A549 (cell line): ENCODE results near the gene WSCD2. TPM values are rescaled to one million over a fixed set of nuclear protein-coding genes. Genes with fewer than 3 reads are reported as not detected.

Experiments
- ATAC-seq, 2 experiments: fragments of 200-7000 bp in 1 of 2; fragments of >200 bp in 1 of 2; cut with Nextera tagmentation in 1 of 2; cut with Tn5 transposase in 1 of 2; 3 replicates each; pipeline versions ENCODE4 v1.8.0 to v1.9.1; 2018 to 2020; ENCODE audit warnings: mild to moderate bottlenecking in 1 of 2, moderate library complexity in 1 of 2
- CTCF ChIA-PET: fragments of 300-600 bp; sonication (Branson Sonifier 250); formaldehyde crosslinking; extraction: SDS; loops from one replicate; lab custom pipeline; 2021; ENCODE audit warnings: antibody characterized with exemption, inconsistent platforms; lab: Yijun Ruan, JAX
- POLR2A ChIA-PET: fragments of 350-600 bp; formaldehyde crosslinking; extraction: SDS; loops from one replicate; lab custom pipeline; 2021; ENCODE audit warnings: antibody characterized with exemption, inconsistent platforms; lab: Yijun Ruan, JAX
- DNase-seq, 2 experiments: peaks; one replicate each; pipeline versions ENCODE4 v3.0.0 to v3.0.0-alpha.2; 2011 to 2016; ENCODE audit warnings: low read depth in 1 of 2, low spot score in 1 of 2
- FAIRE-seq: peaks from 2 replicates; lab custom pipeline; 2011; peaks lifted over from hg19 to GRCh38; lab: Jason Lieb, UNC
- H3K27ac ChIP-seq, 2 experiments: fragments of >200 bp; sonication (Bioruptor Twin); formaldehyde crosslinking; 3 replicates each; pipeline ENCODE4 v1.5.1; 2016 to 2017
- H3K4me1 ChIP-seq: fragments of >200 bp; sonication (Bioruptor Twin); formaldehyde crosslinking; 3 replicates; pipeline ENCODE4 v1.6.1; 2016
- H3K4me2 ChIP-seq: fragments of >200 bp; sonication (Bioruptor Twin); formaldehyde crosslinking; 3 replicates; pipeline ENCODE4 v1.6.1; 2016
- H3K4me3 ChIP-seq: fragments of >200 bp; sonication (Bioruptor Twin); formaldehyde crosslinking; 3 replicates; pipeline ENCODE4 v1.5.1; 2016
- H3K9me3 ChIP-seq: fragments of >200 bp; sonication (Bioruptor Twin); formaldehyde crosslinking; 3 replicates; pipeline ENCODE4 v1.6.1; 2016
- BHLHE40 ChIP-seq: IDR thresholded peaks from 2 replicates; pipeline ENCODE4 v1.6.1; 2012; ENCODE audit warnings: low read depth, low read length, inconsistent platforms
- CBX8 ChIP-seq: fragments of 200-600 bp; sonication (generic); IDR thresholded peaks from 2 replicates; pipeline ENCODE4 v1.6.1; 2016
- CEBPB ChIP-seq, 2 experiments: fragments of >200 bp in 1 of 2; sonication (Bioruptor Twin) in 1 of 2; formaldehyde crosslinking in 1 of 2; IDR thresholded peaks; 2 replicates each; pipeline ENCODE4 v1.6.1; 2012 to 2016
- CHD2 ChIP-seq: fragments of 150-350 bp; IDR thresholded peaks from 2 replicates; pipeline ENCODE4 v1.6.1; 2014; ENCODE audit warnings: low read length; ENCODE audit not compliant: partially characterized antibody
- EHF ChIP-seq: fragments of 250-450 bp; sonication (Bioruptor Pico); IDR thresholded peaks from 2 replicates; pipeline ENCODE4 v1.5.0; 2020; ENCODE audit warnings: mild to moderate bottlenecking
- ESRRA ChIP-seq: fragments of 150-350 bp; IDR thresholded peaks from 2 replicates; pipeline ENCODE4 v1.6.1; 2014; ENCODE audit warnings: mild to moderate bottlenecking, low read length, borderline replicate concordance
- FOSB ChIP-seq: fragments of 250-450 bp; sonication (Bioruptor Pico); IDR thresholded peaks from 2 replicates; pipeline ENCODE4 v1.5.0; 2020; ENCODE audit warnings: mild to moderate bottlenecking, moderate library complexity
- FOXS1 ChIP-seq: fragments of 250-450 bp; sonication (Bioruptor Pico); IDR thresholded peaks from 2 replicates; pipeline ENCODE4 v1.5.0; 2020; ENCODE audit warnings: mild to moderate bottlenecking, moderate library complexity
- HOXA7 ChIP-seq: fragments of 250-450 bp; sonication (Bioruptor Pico); IDR thresholded peaks from 2 replicates; pipeline ENCODE4 v1.5.0; 2020; ENCODE audit warnings: mild to moderate bottlenecking, moderate library complexity
- HOXB13 ChIP-seq: fragments of 250-450 bp; sonication (Bioruptor Pico); IDR thresholded peaks from 2 replicates; pipeline ENCODE4 v1.5.0; 2020; ENCODE audit warnings: low read depth, mild to moderate bottlenecking, moderate library complexity
- KDM1A ChIP-seq: fragments of 200-600 bp; sonication (generic); IDR thresholded peaks from 2 replicates; pipeline ENCODE4 v1.6.1; 2016; ENCODE audit warnings: low read depth, mild to moderate bottlenecking
- MAX ChIP-seq: IDR thresholded peaks from 2 replicates; pipeline ENCODE4 v1.6.1; 2012
- NPAS2 ChIP-seq: fragments of 250-450 bp; sonication (Bioruptor Pico); IDR thresholded peaks from 2 replicates; pipeline ENCODE4 v1.8.0; 2022; ENCODE audit warnings: mild to moderate bottlenecking, moderate library complexity, borderline replicate concordance
- NR3C1 ChIP-seq: fragments of >200 bp; sonication (Bioruptor Twin); formaldehyde crosslinking; IDR thresholded peaks from 3 replicates; pipeline ENCODE4 v1.6.1; 2017
- PHF8 ChIP-seq: fragments of 200-600 bp; sonication (generic); IDR thresholded peaks from 2 replicates; pipeline ENCODE4 v1.6.1; 2016; ENCODE audit warnings: low read depth, mild to moderate bottlenecking, antibody characterized with exemption, moderate library complexity, borderline replicate concordance
- POLR2AphosphoS2 ChIP-seq: conservative IDR thresholded peaks from 2 replicates; pipeline ENCODE4 v1.6.1; 2012; ENCODE audit warnings: low read length, improper control_type of control experiment, inconsistent platforms
- RAD21 ChIP-seq, 2 experiments: fragments of >200 bp in 1 of 2; sonication (Bioruptor Twin) in 1 of 2; formaldehyde crosslinking in 1 of 2; IDR thresholded peaks in 1 of 2; conservative IDR thresholded peaks in 1 of 2; 2 replicates in 1 of 2; 3 replicates in 1 of 2; pipeline ENCODE4 v1.6.1; 2012 to 2018; ENCODE audit warnings: inconsistent platforms in 1 of 2
- RARB ChIP-seq: fragments of 250-450 bp; sonication (Bioruptor Pico); IDR thresholded peaks from 2 replicates; pipeline ENCODE4 v1.8.0; 2021; ENCODE audit warnings: mild to moderate bottlenecking, moderate library complexity
- SREBF2 ChIP-seq: fragments of 450-650 bp; IDR thresholded peaks from 2 replicates; pipeline ENCODE4 v1.6.1; 2014; ENCODE audit warnings: mild to moderate bottlenecking, moderate library complexity
- ZC3H11A ChIP-seq: fragments of 450-650 bp; IDR thresholded peaks from 2 replicates; pipeline ENCODE4 v1.6.1; 2014; ENCODE audit warnings: antibody characterized with exemption, mild to moderate bottlenecking
- ZSCAN20 ChIP-seq: fragments of 250-450 bp; sonication (Bioruptor Pico); IDR thresholded peaks from 2 replicates; pipeline ENCODE4 v1.8.0; 2022; ENCODE audit warnings: mild to moderate bottlenecking, moderate library complexity
- WGBS: methylation state at CpG from one replicate; pipeline ENCODE4 v1.1.6; 2017; ENCODE audit errors: missing lambda C conversion rate; 5-methylcytosine and 5-hydroxymethylcytosine counted together
- polyA plus RNA-seq, 4 experiments: library from polyadenylated mRNA; depleted of rRNA in 3 of 4; stranded (reverse); fragments of >200 nt; fragmentation: RNase III in 1 of 4; extraction: RNeasy Plus Mini Kit Qiagen cat#74134 plus additional on column Dnase treatment in 1 of 4; gene quantifications; 2 replicates in 3 of 4; 3 replicates in 1 of 4; pipeline ENCODE4 v1.2.3, GENCODE V29; 2011 to 2017
- TF ChIP-seq, protein P1 (sequence below): fragments of 150-350 bp; IDR thresholded peaks from 2 replicates; pipeline ENCODE4 v1.6.1; 2014; ENCODE audit warnings: low read depth, mild to moderate bottlenecking, low read length
- TF ChIP-seq, protein P2 (sequence below): IDR thresholded peaks from 2 replicates; pipeline ENCODE4 v1.6.1; 2012
- TF ChIP-seq, protein P3 (sequence below): fragments of 200-600 bp; sonication (generic); IDR thresholded peaks from 2 replicates; pipeline ENCODE4 v1.6.1; 2016; ENCODE audit warnings: antibody characterized with exemption, mild to moderate bottlenecking, moderate library complexity

The WSCD2 gene
- polyA plus RNA-seq, 2 of the 4 experiments (the other 2 are of a cell fraction), result not detected

GRCh38 chr12:108185002-108185401 lies 55.9 kb downstream of the WSCD2 start:
- Histone ChIP-seq H3K4me1 (no peaks in the 10 kb centered on the region), H3K4me2 (no peak overlapping the region), H3K9me3 (no peaks in the 10 kb centered on the region), H3K27ac (no peak overlapping the region), H3K4me3 (no peak overlapping the region)
- WGBS, result 7% methylated on average over 1 of the region's 1 CpG
- POLR2A ChIA-PET, result no interaction called here
- FAIRE-seq (no peak), ATAC-seq (no peak), DNase-seq (no peak)
- no peak for TF ChIP-seq CEBPB (IDR thresholded peaks at IDR 0.05)
- TF ChIP-seq RARB (CRISPR knock-in tag), result no peak
- no peak for TF ChIP-seq HOXB13 (CRISPR knock-in tag)
- no peak for TF ChIP-seq HOXA7 (CRISPR knock-in tag)
- no peak for TF ChIP-seq NR3C1
- TF ChIP-seq ZSCAN20 (CRISPR knock-in tag), result no peak
- TF ChIP-seq RAD21 (conservative IDR thresholded peaks at IDR 0.05 in 1 of 2, IDR thresholded peaks at IDR 0.05 in 1 of 2), result no peak
- no peak for TF ChIP-seq ESRRA
- TF ChIP-seq, protein P1, sequence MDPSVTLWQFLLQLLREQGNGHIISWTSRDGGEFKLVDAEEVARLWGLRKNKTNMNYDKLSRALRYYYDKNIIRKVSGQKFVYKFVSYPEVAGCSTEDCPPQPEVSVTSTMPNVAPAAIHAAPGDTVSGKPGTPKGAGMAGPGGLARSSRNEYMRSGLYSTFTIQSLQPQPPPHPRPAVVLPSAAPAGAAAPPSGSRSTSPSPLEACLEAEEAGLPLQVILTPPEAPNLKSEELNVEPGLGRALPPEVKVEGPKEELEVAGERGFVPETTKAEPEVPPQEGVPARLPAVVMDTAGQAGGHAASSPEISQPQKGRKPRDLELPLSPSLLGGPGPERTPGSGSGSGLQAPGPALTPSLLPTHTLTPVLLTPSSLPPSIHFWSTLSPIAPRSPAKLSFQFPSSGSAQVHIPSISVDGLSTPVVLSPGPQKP, result no peak
- CTCF ChIA-PET, result interaction anchor here (1.2 kb wide), 3 partner anchors 9 to 329 kb away, joined by 3 to 5 read pairs (median 3); no protein-coding TSS in a partner anchor

DNA sequence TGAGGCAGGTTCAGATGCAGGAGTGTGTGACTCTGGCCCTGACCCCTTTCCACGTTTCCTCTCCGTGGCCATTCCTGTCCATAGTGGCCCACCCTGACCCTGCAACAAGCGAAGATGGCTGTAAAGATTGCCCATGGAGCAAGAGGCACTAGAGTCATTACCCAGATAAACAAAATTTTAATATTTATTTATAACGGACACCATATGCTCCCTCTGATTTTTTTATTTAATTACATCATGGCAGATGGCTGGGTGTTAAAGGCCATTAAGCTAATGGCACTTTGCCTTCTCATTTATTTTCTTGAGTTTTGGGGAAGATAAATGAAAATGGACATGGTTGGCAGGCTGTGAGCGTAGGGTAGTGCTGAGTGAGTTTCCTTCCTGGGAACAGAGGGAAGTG lies 58.7 kb downstream of the WSCD2 start:
- WGBS, result 3% methylated on average over 5 of the region's 5 CpGs
- POLR2A ChIA-PET, result no interaction called here

GRCh38 chr12:108190529-108190928 lies 61.4 kb downstream of the WSCD2 start:
- TF ChIP-seq, protein P2, sequence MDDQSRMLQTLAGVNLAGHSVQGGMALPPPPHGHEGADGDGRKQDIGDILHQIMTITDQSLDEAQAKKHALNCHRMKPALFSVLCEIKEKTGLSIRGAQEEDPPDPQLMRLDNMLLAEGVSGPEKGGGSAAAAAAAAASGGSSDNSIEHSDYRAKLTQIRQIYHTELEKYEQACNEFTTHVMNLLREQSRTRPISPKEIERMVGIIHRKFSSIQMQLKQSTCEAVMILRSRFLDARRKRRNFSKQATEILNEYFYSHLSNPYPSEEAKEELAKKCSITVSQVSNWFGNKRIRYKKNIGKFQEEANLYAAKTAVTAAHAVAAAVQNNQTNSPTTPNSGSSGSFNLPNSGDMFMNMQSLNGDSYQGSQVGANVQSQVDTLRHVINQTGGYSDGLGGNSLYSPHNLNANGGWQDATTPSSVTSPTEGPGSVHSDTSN, result no peak
- TF ChIP-seq EHF (CRISPR knock-in tag) (no peak), PHF8 (no peak), ZC3H11A (no peak), RAD21 (conservative IDR thresholded peaks at IDR 0.05 in 1 of 2, IDR thresholded peaks at IDR 0.05 in 1 of 2) (no peak), KDM1A (no peak), ZSCAN20 (CRISPR knock-in tag) (no peak), CBX8 (no peak), POLR2AphosphoS2 (no peak), FOSB (no peak), NPAS2 (CRISPR knock-in tag) (no peak), FOXS1 (CRISPR knock-in tag) (no peak), CHD2 (no peak), HOXB13 (CRISPR knock-in tag) (no peak), NR3C1 (no peak), BHLHE40 (no peak)
- TF ChIP-seq, protein P3, sequence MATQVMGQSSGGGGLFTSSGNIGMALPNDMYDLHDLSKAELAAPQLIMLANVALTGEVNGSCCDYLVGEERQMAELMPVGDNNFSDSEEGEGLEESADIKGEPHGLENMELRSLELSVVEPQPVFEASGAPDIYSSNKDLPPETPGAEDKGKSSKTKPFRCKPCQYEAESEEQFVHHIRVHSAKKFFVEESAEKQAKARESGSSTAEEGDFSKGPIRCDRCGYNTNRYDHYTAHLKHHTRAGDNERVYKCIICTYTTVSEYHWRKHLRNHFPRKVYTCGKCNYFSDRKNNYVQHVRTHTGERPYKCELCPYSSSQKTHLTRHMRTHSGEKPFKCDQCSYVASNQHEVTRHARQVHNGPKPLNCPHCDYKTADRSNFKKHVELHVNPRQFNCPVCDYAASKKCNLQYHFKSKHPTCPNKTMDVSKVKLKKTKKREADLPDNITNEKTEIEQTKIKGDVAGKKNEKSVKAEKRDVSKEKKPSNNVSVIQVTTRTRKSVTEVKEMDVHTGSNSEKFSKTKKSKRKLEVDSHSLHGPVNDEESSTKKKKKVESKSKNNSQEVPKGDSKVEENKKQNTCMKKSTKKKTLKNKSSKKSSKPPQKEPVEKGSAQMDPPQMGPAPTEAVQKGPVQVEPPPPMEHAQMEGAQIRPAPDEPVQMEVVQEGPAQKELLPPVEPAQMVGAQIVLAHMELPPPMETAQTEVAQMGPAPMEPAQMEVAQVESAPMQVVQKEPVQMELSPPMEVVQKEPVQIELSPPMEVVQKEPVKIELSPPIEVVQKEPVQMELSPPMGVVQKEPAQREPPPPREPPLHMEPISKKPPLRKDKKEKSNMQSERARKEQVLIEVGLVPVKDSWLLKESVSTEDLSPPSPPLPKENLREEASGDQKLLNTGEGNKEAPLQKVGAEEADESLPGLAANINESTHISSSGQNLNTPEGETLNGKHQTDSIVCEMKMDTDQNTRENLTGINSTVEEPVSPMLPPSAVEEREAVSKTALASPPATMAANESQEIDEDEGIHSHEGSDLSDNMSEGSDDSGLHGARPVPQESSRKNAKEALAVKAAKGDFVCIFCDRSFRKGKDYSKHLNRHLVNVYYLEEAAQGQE, result no peak
- no peak for DNase-seq
- no peak for ATAC-seq
- Histone ChIP-seq H3K4me2 (no peak overlapping the region), H3K4me3 (no peak overlapping the region), H3K4me1 (no peaks in the 10 kb centered on the region), H3K9me3 (no peaks in the 10 kb centered on the region), H3K27ac (no peak overlapping the region)
- ChIA-PET CTCF (interaction anchor here (1.0 kb wide), 1 partner anchor 10 kb away, joined by 4 read pairs; no protein-coding TSS in a partner anchor), POLR2A (no interaction called here)
- 4% methylated on average over 3 of the region's 3 CpGs for WGBS
- FAIRE-seq, result no peak

More for the DNA sequence above, 58.7 kb downstream of the WSCD2 start:
- CTCF ChIA-PET, result interaction anchor here (1.0 kb wide), 1 partner anchor 15 kb away, joined by 3 read pairs; no protein-coding TSS in a partner anchor
- ATAC-seq, result no peak
- Histone ChIP-seq H3K4me1 (no peaks in the 10 kb centered on the region), H3K9me3 (no peaks in the 10 kb centered on the region), H3K4me3 (no peak overlapping the region), H3K4me2 (no peak overlapping the region)
- no peak for FAIRE-seq
- DNase-seq, result no peak
- no peak for TF ChIP-seq PHF8
- TF ChIP-seq SREBF2, result no peak
- no peak for TF ChIP-seq MAX
- TF ChIP-seq, all 56 proteins: peak for 0
- no peak overlapping the region for H3K27ac ChIP-seq
